NT2/D1 (cell line): ENCODE measurements around the gene DAD1.
"Not testable (repeated sequence)": the region's sequence is repeated elsewhere in the genome, so short reads cannot be mapped to it uniquely, and the experiment has no call there.

ENCODE experiments used
- YY1 ChIP-seq: IDR thresholded peaks from 2 replicates; pipeline ENCODE4 v1.6.1; 2011; ENCODE audit not compliant: insufficient read length, insufficient read depth
- ZNF274 ChIP-seq: IDR thresholded peaks from 2 replicates; pipeline ENCODE4 v1.6.1; 2011; ENCODE audit warnings: mild to moderate bottlenecking, low read depth, low read length

GRCh38 chr14:22553861-22554497 lies 35.0 kb downstream of the DAD1 start:
- not testable (repeated sequence) for TF ChIP-seq ZNF274, YY1
